Uterine smooth muscle cell (primary cell): ENCODE measurements around the gene HAUS8. TPM values are rescaled to one million over a fixed set of nuclear protein-coding genes. Genes with fewer than 3 reads are reported as not detected.

ENCODE experiments used
- total RNA-seq: library from RNA; depleted of rRNA; stranded (reverse); fragments of >200 nt; gene quantifications from 2 replicates; pipeline ENCODE4 v1.2.3, GENCODE V29; 2014

HAUS8 gene
- total RNA-seq = 2.7 and 7.6 TPM in 2 replicates

GRCh38 chr19:17075035-17075863 is at the start of gene HAUS8, which contains the start of gene MYO9B:
Gene HAUS8 (minus strand): TSS chr19:17075452. CDS start chr19:17075422, 30 bp downstream.
Gene MYO9B (plus strand): TSS chr19:17075777. CDS start chr19:17101718, 25,941 bp downstream.

GRCh38 chr19:17026706-17027534 is 48.3 kb downstream of the HAUS8 start, which contains the start of gene CPAMD8:
Gene CPAMD8 (minus strand): TSS chr19:17026810. CDS start chr19:17026642, 168 bp downstream.

Other genes starting within 250 kb of the HAUS8 start
- gene SIN3B, start 246.1 kb downstream of the HAUS8 start, total RNA-seq = 20.6 and 29.7 TPM in 2 replicates
- gene F2RL3, start 186.5 kb downstream of the HAUS8 start, total RNA-seq = 0.22 TPM in 1 of 2 replicates, not detected in the other
- 0.66 and 1.5 TPM in 2 replicates for gene CPAMD8, start 48.6 kb downstream of the HAUS8 start, total RNA-seq
- 76.7 and 80.3 TPM in 2 replicates for gene MYO9B, start 325 bp upstream of the HAUS8 start, total RNA-seq
- 20.7 and 35.5 TPM in 2 replicates for gene USE1, start 139.9 kb upstream of the HAUS8 start, total RNA-seq
- 1.8 and 5.0 TPM in 2 replicates for gene OCEL1, start 150.8 kb upstream of the HAUS8 start, total RNA-seq
- 48.8 and 51.2 TPM in 2 replicates for gene NR2F6, start 170.5 kb upstream of the HAUS8 start, total RNA-seq
- under 0.01 TPM in 1 of 2 replicates, not detected in the other for gene USHBP1, start 189.3 kb upstream of the HAUS8 start, total RNA-seq
- gene BABAM1, start 192.0 kb upstream of the HAUS8 start, total RNA-seq = 80.6 and 96.4 TPM in 2 replicates
- 0.44 and 1.00 TPM in 2 replicates for gene ANKLE1, start 206.4 kb upstream of the HAUS8 start, total RNA-seq
- gene ABHD8, start 228.0 kb upstream of the HAUS8 start, total RNA-seq = 10.8 and 20.4 TPM in 2 replicates
- gene MRPL34, start 230.4 kb upstream of the HAUS8 start, total RNA-seq = 33.4 and 35.2 TPM in 2 replicates
- gene DDA1, start 234.1 kb upstream of the HAUS8 start, total RNA-seq = 16.2 and 25.8 TPM in 2 replicates